Endothelial cell of umbilical vein (primary cell): ENCODE data around the gene DNAI1. TPM values are rescaled to one million over a fixed set of nuclear protein-coding genes. Genes with fewer than 3 reads are reported as not detected.

Experiments used
- BruUV-seq: library from RNA; stranded (reverse); fragments of 400-500 nt; replicated peaks from 2 replicates; lab custom pipeline; 2021; lab: Mats Ljungman, UMichigan
- CTCF ChIA-PET: fragments of 300-600, 350-600 bp; sonication (Branson Sonifier 250); formaldehyde crosslinking; loops from one replicate; lab custom pipeline; 2021; ENCODE audit warnings: antibody characterized with exemption, inconsistent platforms; lab: Charles Lee
- POLR2A ChIA-PET: fragments of 300-600, 350-600 bp; sonication (Branson Sonifier 250); formaldehyde crosslinking; loops from one replicate; lab custom pipeline; 2021; ENCODE audit warnings: antibody characterized with exemption, inconsistent platforms; lab: Charles Lee
- DNase-seq: peaks from one replicate; pipeline ENCODE4 v3.0.0-alpha.2; 2011; ENCODE audit warnings: low read depth, low spot score
- FAIRE-seq: peaks from 2 replicates; lab custom pipeline; 2011; peaks lifted over from hg19 to GRCh38; lab: Jason Lieb, UNC
- H2AFZ ChIP-seq: 2 replicates; pipeline ENCODE4 v1.6.0; 2012; ENCODE audit warnings: low read depth, low read length, control low read depth, inconsistent platforms
- H3K27ac ChIP-seq: 2 replicates; pipeline ENCODE4 v1.5.1; 2011; ENCODE audit warnings: low read depth, mild to moderate bottlenecking, control low read depth, low read length, moderate library complexity; ENCODE audit not compliant: insufficient read depth
- H3K27me3 ChIP-seq, 2 experiments: 2 replicates each; pipeline versions ENCODE4 v1.6.0 to v1.6.1; 2011; ENCODE audit warnings: low read length in 2 of 2, mixed read lengths in 1 of 2; ENCODE audit not compliant: control insufficient read depth in 2 of 2, insufficient read depth in 2 of 2
- H3K36me3 ChIP-seq, 2 experiments: 2 replicates in 1 of 2; 3 replicates in 1 of 2; pipeline ENCODE4 v1.5.1; 2011; ENCODE audit warnings: low read length in 2 of 2, mild to moderate bottlenecking in 1 of 2, moderate library complexity in 1 of 2; ENCODE audit not compliant: control insufficient read depth in 2 of 2, insufficient read depth in 2 of 2; ENCODE audit errors: extremely low read depth in 1 of 2
- H3K4me1 ChIP-seq: 3 replicates; pipeline ENCODE4 v1.5.1; 2011; ENCODE audit warnings: mild to moderate bottlenecking, low read length; ENCODE audit not compliant: control insufficient read depth, insufficient read depth; ENCODE audit errors: extremely low read depth
- H3K4me2 ChIP-seq: 2 replicates; pipeline ENCODE4 v1.6.1; 2011; ENCODE audit warnings: low read length, control low read depth, mixed read lengths; ENCODE audit not compliant: insufficient read depth
- H3K4me3 ChIP-seq, 3 experiments: fragments of 200-600 bp in 1 of 3; sonication (generic), shearing (Covaris generic) in 1 of 3; replicated peaks in 1 of 3; 2 replicates each; pipeline ENCODE4 v1.5.1; 2011 to 2016; ENCODE audit warnings: control low read depth in 3 of 3, low read length in 3 of 3, mild to moderate bottlenecking in 2 of 3, inconsistent platforms in 1 of 3, low read depth in 1 of 3, moderate library complexity in 1 of 3; ENCODE audit not compliant: insufficient read depth in 1 of 3
- H3K79me2 ChIP-seq: 2 replicates; pipeline ENCODE4 v1.6.0; 2012; ENCODE audit warnings: low read length, inconsistent platforms; ENCODE audit not compliant: control insufficient read depth, insufficient read depth
- H3K9ac ChIP-seq: replicated peaks from 2 replicates; pipeline ENCODE3; 2011; ENCODE audit warnings: low read length, control low read depth; ENCODE audit not compliant: insufficient read depth; ENCODE audit errors: extremely low read depth
- H3K9me1 ChIP-seq: replicated peaks from 3 replicates; pipeline ENCODE4 v1.6.0; 2011; ENCODE audit warnings: mild to moderate bottlenecking, low read length; ENCODE audit not compliant: control insufficient read depth, insufficient read depth; ENCODE audit errors: extremely low read depth
- H3K9me3 ChIP-seq: replicated peaks from 2 replicates; pipeline ENCODE4 v1.5.1; 2012; ENCODE audit warnings: low read length, inconsistent platforms; ENCODE audit not compliant: control insufficient read depth, insufficient read depth
- H4K20me1 ChIP-seq: replicated peaks from 2 replicates; pipeline ENCODE3; 2011; ENCODE audit warnings: mild to moderate bottlenecking, low read length; ENCODE audit not compliant: control insufficient read depth, insufficient read depth; ENCODE audit errors: extremely low read depth
- CTCF ChIP-seq, 2 donors: IDR thresholded peaks; 1 replicate in 1 of 2; 2 replicates in 1 of 2; pipeline ENCODE4 v1.5.1; 2011; ENCODE audit warnings: low read length in 2 of 2, mild to moderate bottlenecking in 2 of 2, moderate library complexity in 2 of 2, control low read depth in 1 of 2, inconsistent platforms in 1 of 2, low read depth in 1 of 2; ENCODE audit not compliant: insufficient read depth in 1 of 2; ENCODE audit errors: extremely low read depth in 1 of 2
- EZH2 ChIP-seq: IDR thresholded peaks from 2 replicates; pipeline ENCODE4 v1.6.1; 2012; ENCODE audit warnings: borderline replicate concordance, low read depth, mild to moderate bottlenecking, moderate library complexity, low read length, inconsistent platforms; ENCODE audit not compliant: severe bottlenecking
- FOS ChIP-seq: IDR thresholded peaks from 2 replicates; pipeline ENCODE4 v1.6.1; 2011; ENCODE audit warnings: mild to moderate bottlenecking, low read length, moderate library complexity, borderline replicate concordance; ENCODE audit not compliant: insufficient read depth
- GATA2 ChIP-seq: IDR thresholded peaks from 2 replicates; pipeline ENCODE4 v1.7.0; 2011; ENCODE audit warnings: low read depth, mild to moderate bottlenecking, moderate library complexity, mixed read lengths, low read length; ENCODE audit not compliant: insufficient read length, insufficient read depth
- JUN ChIP-seq: IDR thresholded peaks from 2 replicates; pipeline ENCODE4 v1.6.1; 2011; ENCODE audit warnings: borderline replicate concordance, low read depth; ENCODE audit not compliant: insufficient read length, insufficient read depth
- MYC ChIP-seq: IDR thresholded peaks from one replicate; pipeline ENCODE4 v1.6.1; 2011; ENCODE audit warnings: mild to moderate bottlenecking, low read depth, low read length
- POLR2AphosphoS5 ChIP-seq: IDR thresholded peaks from 2 replicates; pipeline ENCODE4 v1.6.1; 2012; ENCODE audit warnings: low read depth, mild to moderate bottlenecking, control low read depth, low read length, moderate library complexity; ENCODE audit not compliant: insufficient read depth
- dilution Hi-C: fragments of 300-500 bp; cut with MboI; formaldehyde crosslinking; loops from one replicate; pipeline ENCODE4 v1.15.0; 2019; ENCODE audit warnings: low sequenced_read_pairs; ENCODE audit not compliant: extremely low pct_ligation_motif_present
- intact Hi-C: fragments of 100-400 bp; cut with micrococcal nuclease; formaldehyde crosslinking; loops from one replicate; pipeline ENCODE4 v1.10.0; 2022
- polyA plus RNA-seq, 4 experiments: library from polyadenylated mRNA; depleted of rRNA in 3 of 4; stranded (reverse) in 3 of 4; unstranded in 1 of 4; fragments of >200 nt; gene quantifications; 2 replicates each; pipeline versions ENCODE4 v1.2.1 to v1.2.3, GENCODE V29; 2011 to 2012; ENCODE audit warnings: missing spikeins in 1 of 4
- total RNA-seq: library from RNA; stranded (reverse); gene quantifications from 2 replicates; pipeline ENCODE4 v1.2.3, GENCODE V29; 2021

Gene DNAI1
- total and polyA plus RNA-seq, 2 donors (not counting 3 experiments of a cell fraction or from before 2014, with no cell fraction given) = not detected

GRCh38 chr9:34518896-34519295 is 60.3 kb downstream of the DNAI1 start:
- no peaks in the 10 kb centered on the region for H3K36me3 ChIP-seq
- intact Hi-C loops = no loop called here
- POLR2A ChIA-PET = no interaction called here
- peaks cover 3% of the 10 kb centered on the region for H3K4me1 ChIP-seq
- H3K27me3 ChIP-seq = peaks cover 9 to 11% of the 10 kb centered on the region in 2 experiments
- no peak for TF ChIP-seq EZH2
- TF ChIP-seq MYC = no peak
- TF ChIP-seq GATA2 = no peak
- no peak for TF ChIP-seq CTCF (IDR thresholded peaks at IDR 0.05; ENCODE audit: extremely low read depth in 1 of 2, insufficient read depth in 1 of 2, low read depth in 1 of 2, low read length in 2 of 2)
- TF ChIP-seq JUN = no peak
- TF ChIP-seq POLR2AphosphoS5 = no peak
- no peak for TF ChIP-seq FOS
- no peaks in the 10 kb centered on the region for H3K9me3 ChIP-seq
- no peak overlapping the region for H3K4me3 ChIP-seq
- FAIRE-seq (no peak), DNase-seq (no peak)
- H2AFZ ChIP-seq = no peak overlapping the region
- dilution Hi-C loops = loop anchor here (25.0 kb wide), 1 partner anchor 107 kb away; no protein-coding TSS in a partner anchor
- H3K9me1 ChIP-seq = no peaks in the 10 kb centered on the region
- no peak overlapping the region for H3K4me2 ChIP-seq
- CTCF ChIA-PET = interaction anchor here (1.2 to 2.4 kb wide), 5 partner anchors 17 to 115 kb away, joined by 3 to 12 read pairs (median 6); no protein-coding TSS in a partner anchor
- H3K9ac ChIP-seq = no peak overlapping the region
- H4K20me1 ChIP-seq = no peaks in the 10 kb centered on the region
- no TSS peak for BruUV-seq
- no peak overlapping the region for H3K27ac ChIP-seq
- H3K79me2 ChIP-seq = no peaks in the 10 kb centered on the region
